Panc1 (cell line): ENCODE data around the gene TOB1. TPM values are rescaled to one million over a fixed set of nuclear protein-coding genes. Genes with fewer than 3 reads are reported as not detected.

ENCODE experiments used
- ATAC-seq: fragments of 200-7000 bp; cut with Tn5 transposase; 2 replicates; pipeline ENCODE4 v1.9.1; 2020; ENCODE audit warnings: mild to moderate bottlenecking, moderate library complexity
- BruUV-seq: library from RNA; stranded (reverse); fragments of 400-500 nt; replicated peaks from 2 replicates; lab custom pipeline; 2021; lab: Mats Ljungman, UMichigan
- CTCF ChIA-PET: fragments of 300-600 bp; sonication (Branson Sonifier 250); formaldehyde crosslinking; loops from one replicate; lab custom pipeline; 2022; ENCODE audit warnings: antibody characterized with exemption; lab: Charles Lee
- POLR2A ChIA-PET: fragments of 300-600 bp; sonication (Branson Sonifier 250); formaldehyde crosslinking; loops from one replicate; lab custom pipeline; 2022; ENCODE audit warnings: antibody characterized with exemption; lab: Charles Lee
- DNase-seq: peaks from one replicate; pipeline ENCODE4 v3.0.0-alpha.2; 2010; ENCODE audit warnings: low read depth, low spot score
- H3K27ac ChIP-seq: 2 replicates; pipeline ENCODE4 v1.5.1; 2011; ENCODE audit warnings: mild to moderate bottlenecking, low read length, inconsistent platforms
- H3K27me3 ChIP-seq: fragments of 200-500 bp; sonication (Bioruptor generic); 2 replicates; pipeline ENCODE4 v1.6.0; 2014; ENCODE audit warnings: low read length, inconsistent platforms; ENCODE audit not compliant: control insufficient read depth, insufficient read depth
- H3K36me3 ChIP-seq: fragments of 200-500 bp; sonication (Bioruptor generic); 2 replicates; pipeline ENCODE4 v1.5.1; 2014; ENCODE audit warnings: inconsistent platforms, mild to moderate bottlenecking, low read length, moderate library complexity; ENCODE audit not compliant: control insufficient read depth, insufficient read depth
- H3K4me1 ChIP-seq: 2 replicates; pipeline ENCODE4 v1.5.1; 2011; ENCODE audit warnings: inconsistent platforms, mild to moderate bottlenecking, low read length, moderate library complexity; ENCODE audit not compliant: control insufficient read depth, insufficient read depth
- H3K4me3 ChIP-seq, 2 experiments: 2 replicates each; pipeline ENCODE4 v1.5.1; 2011 to 2012; ENCODE audit warnings: low read depth in 2 of 2, low read length in 2 of 2, mild to moderate bottlenecking in 2 of 2, inconsistent platforms in 1 of 2, moderate library complexity in 1 of 2
- H3K9me3 ChIP-seq: fragments of 200-500 bp; sonication (Bioruptor generic); 2 replicates; pipeline ENCODE4 v1.5.1; 2014; ENCODE audit warnings: low read depth, mild to moderate bottlenecking, inconsistent platforms, low read length, moderate library complexity; ENCODE audit not compliant: control insufficient read depth, insufficient read depth
- CTCF ChIP-seq: fragments of 450-650 bp; IDR thresholded peaks from 2 replicates; pipeline ENCODE4 v1.5.1; 2017; ENCODE audit warnings: mild to moderate bottlenecking
- POLR2AphosphoS5 ChIP-seq: IDR thresholded peaks from 2 replicates; pipeline ENCODE4 v1.6.1; 2012; ENCODE audit warnings: mild to moderate bottlenecking, low read depth, low read length, moderate library complexity
- REST ChIP-seq, 2 experiments: IDR thresholded peaks; 2 replicates each; pipeline ENCODE4 v1.6.1; 2011 to 2012; ENCODE audit warnings: low read depth in 2 of 2, control low read depth in 1 of 2, low read length in 1 of 2, mild to moderate bottlenecking in 1 of 2, moderate library complexity in 1 of 2; ENCODE audit not compliant: insufficient read depth in 1 of 2
- SIN3A ChIP-seq: IDR thresholded peaks from 2 replicates; pipeline ENCODE4 v1.6.1; 2012; ENCODE audit warnings: low read depth, mild to moderate bottlenecking, low read length, moderate library complexity, borderline replicate concordance; ENCODE audit not compliant: insufficient read depth
- TCF7L2 ChIP-seq: IDR thresholded peaks from 2 replicates; pipeline ENCODE4 v1.6.1; 2011; ENCODE audit warnings: mild to moderate bottlenecking, low read depth, low read length, inconsistent platforms
- in situ Hi-C: cut with HindIII; loops from 2 replicates; pipeline ENCODE4 v1.10.0; 2016; ENCODE audit warnings: low sequenced_read_pairs, low pct_unique_long_range_greater_than_20kb
- intact Hi-C: fragments of 100-400 bp; cut with micrococcal nuclease; formaldehyde crosslinking; loops from one replicate; pipeline ENCODE4 v1.10.0; 2022; ENCODE audit not compliant: unreplicated experiment
- total RNA-seq: library from RNA; stranded (reverse); gene quantifications from one replicate; pipeline ENCODE4 v1.2.1, GENCODE V29; 2021; ENCODE audit not compliant: unreplicated experiment

TOB1 gene
- total RNA-seq, 1 experiment from 2014 or later = 117 TPM

- H3K9me3 ChIP-seq = no peaks in the 10 kb centered on the region
- H3K27ac ChIP-seq = no peak overlapping the region
- intact Hi-C loops (no loop called here), in situ Hi-C loops (no loop called here)
- TF ChIP-seq CTCF = no peak
- TF ChIP-seq REST (IDR thresholded peaks at IDR 0.05; ENCODE audit: insufficient read depth in 1 of 2, low read depth in 2 of 2, low read length in 1 of 2) = no peak
- no peak for TF ChIP-seq POLR2AphosphoS5
- no peak for TF ChIP-seq TCF7L2
- TF ChIP-seq SIN3A = no peak
- DNase-seq (no peak), ATAC-seq (no peak)
- H3K4me1 ChIP-seq = peaks cover 17% of the 10 kb centered on the region
- no peaks in the 10 kb centered on the region for H3K36me3 ChIP-seq
- ChIA-PET POLR2A (no interaction called here), CTCF (no interaction called here)
- BruUV-seq = no TSS peak
- no peaks in the 10 kb centered on the region for H3K27me3 ChIP-seq
- no peak overlapping the region for H3K4me3 ChIP-seq
Observed at GRCh38 chr17:50913120-50913519, 47.0 kb upstream of the TOB1 start.

- no peaks in the 10 kb centered on the region for H3K9me3 ChIP-seq
- POLR2A ChIA-PET = interaction anchor here (0.7 kb wide), 1 partner anchor 13 kb away, joined by 3 read pairs; no protein-coding TSS in a partner anchor
- peaks cover 20% of the 10 kb centered on the region for H3K4me1 ChIP-seq
- no peak overlapping the region for H3K27ac ChIP-seq
- no TSS peak for BruUV-seq
- no peaks in the 10 kb centered on the region for H3K27me3 ChIP-seq
- H3K36me3 ChIP-seq = no peaks in the 10 kb centered on the region
- in situ Hi-C loops (no loop called here), intact Hi-C loops (no loop called here)
- TF ChIP-seq TCF7L2 (no peak), CTCF (no peak), POLR2AphosphoS5 (no peak), REST (IDR thresholded peaks at IDR 0.05; ENCODE audit: insufficient read depth in 1 of 2, low read depth in 2 of 2, low read length in 1 of 2) (no peak), SIN3A (no peak)
- CTCF ChIA-PET = interaction anchor here (0.6 to 0.7 kb wide), 2 partner anchors 29 to 203 kb away, joined by 3 to 7 read pairs; no protein-coding TSS in a partner anchor
- no peak overlapping the region for H3K4me3 ChIP-seq
- peak; percentile 19; the same call in 1 of the 2 replicates for ATAC-seq
- DNase-seq = no peak
Observed at GRCh38 chr17:50911890-50912289, 45.7 kb upstream of the TOB1 start.
